HL-60/S4 (cell line): ENCODE data around the gene CDC42EP1.
"Not testable (repeated sequence)": the region's sequence is repeated elsewhere in the genome, so short reads cannot be mapped to it uniquely, and the experiment has no call there.

Experiments used
- in situ Hi-C: fragments of 300-500 bp; cut with MboI; formaldehyde crosslinking; loops from 2 replicates; pipeline ENCODE4 v1.14.3; 2022; ENCODE audit warnings: low sequenced_read_pairs

The CDC42EP1 gene

DNA sequence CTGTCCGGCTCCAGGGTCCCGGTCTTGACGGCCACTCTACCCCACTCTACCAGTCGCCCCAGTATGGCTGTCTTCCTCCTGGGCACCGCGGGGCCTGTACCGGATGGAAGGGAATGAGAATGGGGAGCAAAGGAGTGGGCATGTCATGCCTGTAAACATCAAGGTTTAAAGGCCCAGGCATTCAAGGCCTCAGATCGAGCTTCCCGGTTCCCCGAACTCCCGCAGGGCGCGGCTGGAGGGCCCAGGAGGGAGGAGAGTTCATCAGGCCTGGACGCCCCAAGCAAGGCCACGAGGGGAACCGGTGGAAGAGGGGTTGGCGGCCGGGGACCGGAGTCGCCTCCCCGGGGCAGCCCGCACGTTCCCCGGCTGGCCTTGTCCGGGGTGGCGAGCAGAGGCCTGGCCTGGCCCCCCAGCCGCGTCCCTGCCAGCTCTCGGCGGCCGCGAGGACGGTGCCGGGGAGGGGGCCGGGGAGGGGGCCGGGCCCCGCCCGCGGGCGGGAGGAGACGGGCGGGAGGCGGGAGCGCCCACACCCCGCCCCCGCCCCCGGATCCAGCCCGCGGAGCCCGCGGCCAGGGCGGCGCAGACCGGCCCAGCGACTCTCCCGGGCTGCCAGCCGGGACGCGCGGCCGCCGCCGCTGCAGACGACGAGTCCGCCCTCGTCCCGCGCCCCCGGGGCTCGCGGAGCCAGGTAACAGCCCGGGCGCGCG is at the start of gene CDC42EP1:
TSS of gene CDC42EP1 (plus strand) at position 580 of the 707 bp plus-strand sequence. CDS start 5,870 bp downstream, outside the sequence.
- in situ Hi-C loops, result no loop called here

GRCh38 chr22:37511395-37512104 is 48.7 kb upstream of the CDC42EP1 start:
- in situ Hi-C loops, result no loop called here

- in situ Hi-C loops, result no loop called here
Observed at GRCh38 chr22:37514526-37515051, 45.7 kb upstream of the CDC42EP1 start.

GRCh38 chr22:37515901-37516300 is 44.4 kb upstream of the CDC42EP1 start:
- in situ Hi-C loops, result no loop called here

DNA sequence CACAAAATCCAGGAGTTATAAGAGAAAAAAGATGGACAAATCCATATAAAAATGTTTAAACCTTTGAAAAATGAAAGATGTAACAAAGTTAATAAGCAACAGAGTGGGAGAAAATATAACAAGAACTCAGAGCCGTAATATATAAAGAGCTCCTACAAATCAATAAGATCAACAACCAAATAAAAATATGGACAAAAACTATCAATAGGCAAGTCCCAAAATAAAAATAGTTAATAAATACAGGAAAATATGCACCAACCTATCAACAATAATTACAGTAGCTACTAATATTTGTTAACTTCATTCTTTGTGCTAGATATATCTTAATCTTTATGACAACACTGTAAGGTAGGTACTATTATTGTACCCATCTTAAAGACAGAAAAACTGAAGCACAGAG is 43.8 kb upstream of the CDC42EP1 start:
- in situ Hi-C loops, result no loop called here

- in situ Hi-C loops, result no loop called here
Observed at GRCh38 chr22:37517826-37518450, 42.3 kb upstream of the CDC42EP1 start.

GRCh38 chr22:37518509-37519267 is 41.6 kb upstream of the CDC42EP1 start:
- in situ Hi-C loops, result no loop called here

GRCh38 chr22:37519268-37520195 is 40.7 kb upstream of the CDC42EP1 start, which contains the start of gene CARD10:
Gene CARD10 (minus strand): TSS chr22:37519415. CDS start chr22:37519200, 215 bp downstream.
- in situ Hi-C loops, result no loop called here

- in situ Hi-C loops, result no loop called here
Observed at GRCh38 chr22:37520776-37521191, 39.5 kb upstream of the CDC42EP1 start.

GRCh38 chr22:37521236-37521739 is 39.0 kb upstream of the CDC42EP1 start:
- in situ Hi-C loops, result no loop called here

DNA sequence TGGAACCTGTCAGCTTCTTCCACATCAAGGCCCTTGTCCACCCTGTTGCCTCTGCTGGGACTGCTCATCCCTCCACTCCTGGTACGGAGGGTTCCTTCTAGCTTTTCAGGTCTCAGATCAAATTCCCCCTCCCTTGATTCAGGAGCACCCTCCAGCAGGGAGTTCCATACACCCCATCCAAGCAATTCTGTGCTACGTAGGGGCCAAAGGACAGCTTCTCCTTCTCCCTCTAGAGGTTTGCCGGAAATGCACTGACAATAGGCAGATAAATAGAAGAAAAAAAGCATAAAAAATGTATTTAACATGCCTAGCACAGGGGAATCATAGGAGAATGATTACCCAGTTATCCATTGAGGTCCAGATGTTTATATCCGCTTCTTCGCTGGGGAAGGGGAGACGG is 37.8 kb upstream of the CDC42EP1 start:
- in situ Hi-C loops, result no loop called here

DNA sequence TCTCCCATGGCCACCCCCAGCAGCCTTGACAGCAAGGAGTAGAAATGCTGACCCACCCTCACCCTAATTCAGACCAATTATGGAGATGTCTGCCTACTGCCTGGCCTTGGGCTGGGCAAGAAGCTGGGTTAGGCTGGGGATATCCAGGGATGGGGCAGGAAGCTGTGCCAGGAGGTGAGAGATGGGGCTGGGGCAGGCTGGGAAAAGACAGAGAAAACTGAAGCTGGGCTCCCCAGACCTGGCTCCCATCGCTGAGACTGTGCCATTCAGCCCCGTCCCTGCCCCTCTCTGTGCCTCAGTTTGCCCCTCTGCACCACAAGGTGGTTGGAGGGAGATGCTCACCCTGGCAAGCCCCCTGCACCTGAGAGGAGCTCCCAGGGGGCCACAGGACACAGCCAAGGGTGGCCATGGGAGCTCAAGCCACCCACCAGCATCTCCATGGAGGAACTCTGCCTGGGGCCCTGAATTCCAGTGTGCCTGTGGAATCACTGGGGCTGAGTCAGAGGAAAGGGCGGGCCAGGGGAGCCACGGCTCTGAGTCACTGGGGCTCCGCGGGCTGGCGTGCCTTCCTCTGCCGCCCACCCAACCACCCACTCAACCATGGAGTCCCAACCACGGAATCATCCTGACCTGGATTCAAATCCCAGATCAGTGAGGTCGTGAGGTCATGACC is 35.1 kb upstream of the CDC42EP1 start:
- in situ Hi-C loops, result no loop called here

DNA sequence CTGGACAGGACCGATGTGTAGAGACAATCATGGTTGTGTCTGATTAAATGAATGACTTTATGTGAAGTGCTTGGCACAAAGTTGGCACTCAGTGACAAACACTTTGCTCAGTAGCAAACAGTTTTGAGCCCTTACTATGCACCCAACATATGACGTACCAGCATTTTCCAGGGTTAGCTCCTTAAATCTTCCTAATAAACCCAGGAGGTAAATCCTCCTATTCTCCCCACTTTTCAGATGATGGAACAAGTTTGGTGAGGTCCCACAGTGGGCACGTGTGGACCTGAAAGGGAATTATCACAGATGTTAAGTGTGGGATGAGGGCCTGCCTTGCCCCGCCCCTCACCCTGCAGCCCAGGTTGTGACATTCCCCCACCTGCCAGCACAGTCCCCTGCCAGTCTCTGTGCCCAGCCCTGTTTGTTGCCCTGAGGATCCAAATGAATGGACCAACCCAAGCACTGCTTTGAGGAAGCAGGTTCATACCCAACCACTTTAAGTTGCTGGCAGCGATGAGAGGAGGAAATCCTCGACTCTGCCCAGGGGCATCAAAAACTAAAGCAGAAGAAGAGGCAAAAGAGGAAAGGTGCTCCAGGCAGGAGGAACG is 34.4 kb upstream of the CDC42EP1 start:
- in situ Hi-C loops, result no loop called here

DNA sequence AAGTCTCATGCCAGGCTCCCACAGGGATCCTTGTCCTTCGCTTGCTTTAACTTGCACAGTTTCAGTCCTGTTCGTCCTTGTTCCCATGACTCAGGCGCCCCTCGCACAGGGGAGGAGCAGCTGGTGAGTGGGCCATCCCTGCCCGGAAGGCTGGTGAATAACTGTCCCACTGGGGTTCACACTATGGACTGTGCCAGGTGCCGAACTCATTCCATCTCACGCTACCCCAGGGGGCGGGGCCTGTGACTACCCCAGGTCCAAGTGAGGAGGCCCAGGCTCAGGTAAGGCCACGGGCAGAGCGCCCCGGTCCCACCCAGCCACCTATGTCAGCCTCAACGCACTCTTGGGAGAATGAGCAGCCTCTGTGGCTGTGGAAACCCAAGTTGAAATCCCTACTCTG is 33.9 kb upstream of the CDC42EP1 start:
- in situ Hi-C loops, result no loop called here

GRCh38 chr22:37527081-37527752 is 33.1 kb upstream of the CDC42EP1 start:
- in situ Hi-C loops, result not testable (repeated sequence)

GRCh38 chr22:37527952-37528351 is 32.3 kb upstream of the CDC42EP1 start:
- in situ Hi-C loops, result not testable (repeated sequence)

DNA sequence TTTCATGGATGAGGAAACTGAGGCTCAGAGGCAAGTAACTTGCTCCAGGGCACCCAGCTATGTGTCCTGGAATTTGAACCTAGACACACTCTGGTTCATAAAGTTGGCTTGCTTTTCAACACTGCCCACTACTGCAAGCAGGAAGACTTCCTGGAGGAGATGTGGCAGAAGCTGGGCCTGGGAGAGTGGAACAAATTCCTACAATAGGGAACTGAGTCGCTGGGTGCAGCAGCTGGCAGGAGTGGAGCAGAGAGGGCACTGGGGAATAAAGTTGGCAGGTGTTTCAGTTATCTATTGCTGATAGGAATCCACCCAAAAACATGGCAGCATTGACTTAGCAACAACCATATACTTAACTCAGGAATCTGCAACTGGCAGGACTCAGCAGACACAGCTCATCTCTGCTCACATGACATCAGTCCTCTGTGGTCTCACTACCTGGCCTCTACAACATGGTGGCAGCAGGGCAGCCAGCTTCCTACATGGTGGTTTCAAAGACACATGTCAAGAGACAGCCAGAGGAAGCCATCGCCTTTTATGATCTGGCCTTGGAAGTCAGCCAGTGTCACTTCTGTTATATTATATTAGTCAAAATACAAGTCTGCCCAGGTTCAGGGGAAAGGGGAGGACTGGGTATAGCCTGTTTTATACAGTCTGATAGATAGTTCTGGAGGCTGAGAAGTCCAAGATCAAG is 30.5 kb upstream of the CDC42EP1 start:
- in situ Hi-C loops, result no loop called here
